BE2C (cell line): ENCODE measurements around the gene RELB.

Experiments
- DNase-seq: peaks from one replicate; pipeline ENCODE4 v3.0.0-alpha.2; 2020
- H3K27me3 ChIP-seq: fragments of 250-450 bp; sonication (Bioruptor Pico); 2 replicates; pipeline ENCODE4 v1.5.1; 2020; ENCODE audit warnings: mild to moderate bottlenecking
- H3K36me3 ChIP-seq: fragments of 250-450 bp; sonication (Bioruptor Pico); 2 replicates; pipeline ENCODE4 v1.5.1; 2020; ENCODE audit warnings: mild to moderate bottlenecking
- H3K4me1 ChIP-seq: fragments of 250-450 bp; sonication (Bioruptor Pico); 2 replicates; pipeline ENCODE4 v1.5.1; 2020
- H3K4me3 ChIP-seq: 2 replicates; pipeline ENCODE4 v1.5.1; 2011; ENCODE audit warnings: low read depth, low read length
- H3K9me3 ChIP-seq: fragments of 250-450 bp; sonication (Bioruptor Pico); 2 replicates; pipeline ENCODE4 v1.5.1; 2020
- TF ChIP-seq, protein P1 (sequence below): IDR thresholded peaks from 2 replicates; pipeline ENCODE4 v1.5.1; 2012; ENCODE audit warnings: mild to moderate bottlenecking, low read depth, low read length

Gene RELB

GRCh38 chr19:44958090-44958489, 43.2 kb upstream of the RELB start:
- Histone ChIP-seq H3K9me3 (no peaks in the 10 kb centered on the region), H3K36me3 (peaks cover 11% of the 10 kb centered on the region), H3K4me3 (no peak overlapping the region), H3K27me3 (no peaks in the 10 kb centered on the region), H3K4me1 (no peaks in the 10 kb centered on the region)
- TF ChIP-seq, protein P1, sequence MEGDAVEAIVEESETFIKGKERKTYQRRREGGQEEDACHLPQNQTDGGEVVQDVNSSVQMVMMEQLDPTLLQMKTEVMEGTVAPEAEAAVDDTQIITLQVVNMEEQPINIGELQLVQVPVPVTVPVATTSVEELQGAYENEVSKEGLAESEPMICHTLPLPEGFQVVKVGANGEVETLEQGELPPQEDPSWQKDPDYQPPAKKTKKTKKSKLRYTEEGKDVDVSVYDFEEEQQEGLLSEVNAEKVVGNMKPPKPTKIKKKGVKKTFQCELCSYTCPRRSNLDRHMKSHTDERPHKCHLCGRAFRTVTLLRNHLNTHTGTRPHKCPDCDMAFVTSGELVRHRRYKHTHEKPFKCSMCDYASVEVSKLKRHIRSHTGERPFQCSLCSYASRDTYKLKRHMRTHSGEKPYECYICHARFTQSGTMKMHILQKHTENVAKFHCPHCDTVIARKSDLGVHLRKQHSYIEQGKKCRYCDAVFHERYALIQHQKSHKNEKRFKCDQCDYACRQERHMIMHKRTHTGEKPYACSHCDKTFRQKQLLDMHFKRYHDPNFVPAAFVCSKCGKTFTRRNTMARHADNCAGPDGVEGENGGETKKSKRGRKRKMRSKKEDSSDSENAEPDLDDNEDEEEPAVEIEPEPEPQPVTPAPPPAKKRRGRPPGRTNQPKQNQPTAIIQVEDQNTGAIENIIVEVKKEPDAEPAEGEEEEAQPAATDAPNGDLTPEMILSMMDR, result no peak
- no peak for DNase-seq

GRCh38 chr19:44959691-44960090, 41.6 kb upstream of the RELB start:
- TF ChIP-seq, protein P1, result no peak

GRCh38 chr19:44960906-44961728, 40.1 kb upstream of the RELB start:
- Histone ChIP-seq H3K27me3 (no peaks in the 10 kb centered on the region), H3K4me3 (no peak overlapping the region), H3K36me3 (peaks cover 18% of the 10 kb centered on the region), H3K9me3 (no peaks in the 10 kb centered on the region), H3K4me1 (no peaks in the 10 kb centered on the region)
- no peak for DNase-seq
- TF ChIP-seq, protein P1, result no peak

More at GRCh38 chr19:44959691-44960090, 41.6 kb upstream of the RELB start:
- no peak for DNase-seq
- H3K4me3 ChIP-seq, result no peak overlapping the region
- no peaks in the 10 kb centered on the region for H3K9me3 ChIP-seq
- no peaks in the 10 kb centered on the region for H3K27me3 ChIP-seq
- no peaks in the 10 kb centered on the region for H3K4me1 ChIP-seq
- peaks cover 14% of the 10 kb centered on the region for H3K36me3 ChIP-seq

GRCh38 chr19:44961821-44962220, 39.4 kb upstream of the RELB start:
- Histone ChIP-seq H3K36me3 (peaks cover 18% of the 10 kb centered on the region), H3K9me3 (no peaks in the 10 kb centered on the region), H3K4me1 (no peaks in the 10 kb centered on the region), H3K27me3 (no peaks in the 10 kb centered on the region), H3K4me3 (no peak overlapping the region)
- no peak for DNase-seq
- TF ChIP-seq, protein P1, result no peak

DNA sequence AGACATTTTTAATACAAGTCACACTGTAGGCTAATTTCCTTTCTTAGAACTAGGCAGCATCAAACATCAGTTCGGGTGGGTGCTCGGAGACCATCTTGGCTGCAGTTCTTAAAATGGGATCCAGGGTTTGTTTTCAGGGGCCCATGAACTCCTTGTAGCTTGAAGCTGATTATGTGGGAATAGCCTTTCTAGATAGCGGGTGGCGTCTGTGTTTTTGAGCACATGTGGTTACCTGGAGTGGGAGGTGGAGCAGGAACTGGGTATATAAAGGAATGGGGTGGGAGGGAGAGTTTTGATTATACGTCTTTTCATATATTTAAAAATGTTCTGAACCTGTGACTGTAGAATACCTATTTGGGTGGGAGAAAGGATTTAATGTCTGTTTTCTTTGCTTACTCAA, 33.1 kb upstream of the RELB start:
- H3K4me1 ChIP-seq, result no peaks in the 10 kb centered on the region
- H3K9me3 ChIP-seq, result no peaks in the 10 kb centered on the region
- H3K4me3 ChIP-seq, result no peak overlapping the region
- DNase-seq, result no peak
- H3K27me3 ChIP-seq, result no peaks in the 10 kb centered on the region
- H3K36me3 ChIP-seq, result peaks cover 19% of the 10 kb centered on the region
- TF ChIP-seq, protein P1, result no peak

- H3K36me3 ChIP-seq, result peaks cover 21% of the 10 kb centered on the region
- H3K27me3 ChIP-seq, result no peaks in the 10 kb centered on the region
- DNase-seq, result no peak
- H3K9me3 ChIP-seq, result no peaks in the 10 kb centered on the region
- H3K4me1 ChIP-seq, result no peaks in the 10 kb centered on the region
- no peak overlapping the region for H3K4me3 ChIP-seq
- TF ChIP-seq, protein P1, result no peak
Observed at GRCh38 chr19:44968670-44969069, 32.6 kb upstream of the RELB start.
